ENCODE results near the gene ATAD2B. TPM values are rescaled to one million over a fixed set of nuclear protein-coding genes. Genes with fewer than 3 reads are reported as not detected.

ATAD2B gene
- total RNA-seq, 1 donor = 17.4 TPM

GRCh38 chr2:23918837-23919489 is 8.0 kb downstream of the ATAD2B start:
- no peak overlapping the region for H3K27ac ChIP-seq (ENCODE audit: low read depth, low read length)
- H3K4me3 ChIP-seq (ENCODE audit: insufficient read depth, low read length) = no peak overlapping the region
- no peaks in the 10 kb centered on the region for H3K36me3 ChIP-seq (ENCODE audit: insufficient read depth, low read length)
- H3K27me3 ChIP-seq (ENCODE audit: insufficient read depth, low read length) = no peaks in the 10 kb centered on the region
- TF ChIP-seq CTCF (IDR thresholded peaks at IDR 0.05; ENCODE audit: extremely low read depth, low read depth, low read length) = no peak
- no peak overlapping the region for H3K4me2 ChIP-seq (ENCODE audit: insufficient read depth, low read length)
- H2AFZ ChIP-seq (ENCODE audit: low read length) = no peak overlapping the region
- H3K4me1 ChIP-seq (ENCODE audit: insufficient read depth, low read length) = no peaks in the 10 kb centered on the region
- H3K9me3 ChIP-seq (ENCODE audit: low read depth, low read length) = no peaks in the 10 kb centered on the region
- peaks cover 95% of the 10 kb centered on the region for H3K79me2 ChIP-seq (ENCODE audit: insufficient read depth, low read length)
- DNase-seq (ENCODE audit: insufficient read length, low spot score, missing footprints) = no peak
- H4K20me1 ChIP-seq (ENCODE audit: insufficient read depth, low read length) = peaks cover 36% of the 10 kb centered on the region

GRCh38 chr2:23916727-23917405 is 10.1 kb downstream of the ATAD2B start:
- no peak for DNase-seq (ENCODE audit: insufficient read length, low spot score, missing footprints)
- H3K79me2 ChIP-seq (ENCODE audit: insufficient read depth, low read length) = peaks cover 92% of the 10 kb centered on the region
- no peak overlapping the region for H3K4me2 ChIP-seq (ENCODE audit: insufficient read depth, low read length)
- H3K4me3 ChIP-seq (ENCODE audit: insufficient read depth, low read length) = no peak overlapping the region
- no peaks in the 10 kb centered on the region for H3K4me1 ChIP-seq (ENCODE audit: insufficient read depth, low read length)
- H3K27ac ChIP-seq (ENCODE audit: low read depth, low read length) = no peak overlapping the region
- no peak overlapping the region for H2AFZ ChIP-seq (ENCODE audit: low read length)
- H3K9me3 ChIP-seq (ENCODE audit: low read depth, low read length) = no peaks in the 10 kb centered on the region
- H4K20me1 ChIP-seq (ENCODE audit: insufficient read depth, low read length) = peaks cover 33% of the 10 kb centered on the region
- no peak for TF ChIP-seq CTCF (IDR thresholded peaks at IDR 0.05; ENCODE audit: extremely low read depth, low read depth, low read length)
- no peaks in the 10 kb centered on the region for H3K27me3 ChIP-seq (ENCODE audit: insufficient read depth, low read length)
- H3K36me3 ChIP-seq (ENCODE audit: insufficient read depth, low read length) = no peaks in the 10 kb centered on the region

GRCh38 chr2:23915327-23915726 is 11.6 kb downstream of the ATAD2B start:
- Histone ChIP-seq H4K20me1 (ENCODE audit: insufficient read depth, low read length) (peaks cover 32% of the 10 kb centered on the region), H3K4me1 (ENCODE audit: insufficient read depth, low read length) (no peaks in the 10 kb centered on the region), H3K4me3 (ENCODE audit: insufficient read depth, low read length) (no peak overlapping the region), H3K9me3 (ENCODE audit: low read depth, low read length) (no peaks in the 10 kb centered on the region), H3K36me3 (ENCODE audit: insufficient read depth, low read length) (no peaks in the 10 kb centered on the region), H3K4me2 (ENCODE audit: insufficient read depth, low read length) (no peak overlapping the region), H3K27me3 (ENCODE audit: insufficient read depth, low read length) (no peaks in the 10 kb centered on the region), H3K79me2 (ENCODE audit: insufficient read depth, low read length) (peaks cover 90% of the 10 kb centered on the region), H2AFZ (ENCODE audit: low read length) (no peak overlapping the region), H3K27ac (ENCODE audit: low read depth, low read length) (no peak overlapping the region)
- no peak for TF ChIP-seq CTCF (IDR thresholded peaks at IDR 0.05; ENCODE audit: extremely low read depth, low read depth, low read length)
- no peak for DNase-seq (ENCODE audit: insufficient read length, low spot score, missing footprints)

GRCh38 chr2:23912054-23912453 is 14.9 kb downstream of the ATAD2B start:
- no peak for DNase-seq (ENCODE audit: insufficient read length, low spot score, missing footprints)
- no peak overlapping the region for H2AFZ ChIP-seq (ENCODE audit: low read length)
- peaks cover 22% of the 10 kb centered on the region for H4K20me1 ChIP-seq (ENCODE audit: insufficient read depth, low read length)
- no peaks in the 10 kb centered on the region for H3K36me3 ChIP-seq (ENCODE audit: insufficient read depth, low read length)
- no peaks in the 10 kb centered on the region for H3K9me3 ChIP-seq (ENCODE audit: low read depth, low read length)
- H3K79me2 ChIP-seq (ENCODE audit: insufficient read depth, low read length) = peaks cover 68% of the 10 kb centered on the region
- H3K27ac ChIP-seq (ENCODE audit: low read depth, low read length) = no peak overlapping the region
- H3K4me1 ChIP-seq (ENCODE audit: insufficient read depth, low read length) = no peaks in the 10 kb centered on the region
- no peak overlapping the region for H3K4me3 ChIP-seq (ENCODE audit: insufficient read depth, low read length)
- TF ChIP-seq CTCF (IDR thresholded peaks at IDR 0.05; ENCODE audit: extremely low read depth, low read depth, low read length) = no peak
- no peak overlapping the region for H3K4me2 ChIP-seq (ENCODE audit: insufficient read depth, low read length)
- H3K27me3 ChIP-seq (ENCODE audit: insufficient read depth, low read length) = no peaks in the 10 kb centered on the region

Measured in osteoblast (primary cell).